ENCODE measurements around the gene PHF5A.

GRCh38 chr22:41478473-41478872 lies 10.0 kb upstream of the PHF5A start:
- TF ChIP-seq, protein P1, sequence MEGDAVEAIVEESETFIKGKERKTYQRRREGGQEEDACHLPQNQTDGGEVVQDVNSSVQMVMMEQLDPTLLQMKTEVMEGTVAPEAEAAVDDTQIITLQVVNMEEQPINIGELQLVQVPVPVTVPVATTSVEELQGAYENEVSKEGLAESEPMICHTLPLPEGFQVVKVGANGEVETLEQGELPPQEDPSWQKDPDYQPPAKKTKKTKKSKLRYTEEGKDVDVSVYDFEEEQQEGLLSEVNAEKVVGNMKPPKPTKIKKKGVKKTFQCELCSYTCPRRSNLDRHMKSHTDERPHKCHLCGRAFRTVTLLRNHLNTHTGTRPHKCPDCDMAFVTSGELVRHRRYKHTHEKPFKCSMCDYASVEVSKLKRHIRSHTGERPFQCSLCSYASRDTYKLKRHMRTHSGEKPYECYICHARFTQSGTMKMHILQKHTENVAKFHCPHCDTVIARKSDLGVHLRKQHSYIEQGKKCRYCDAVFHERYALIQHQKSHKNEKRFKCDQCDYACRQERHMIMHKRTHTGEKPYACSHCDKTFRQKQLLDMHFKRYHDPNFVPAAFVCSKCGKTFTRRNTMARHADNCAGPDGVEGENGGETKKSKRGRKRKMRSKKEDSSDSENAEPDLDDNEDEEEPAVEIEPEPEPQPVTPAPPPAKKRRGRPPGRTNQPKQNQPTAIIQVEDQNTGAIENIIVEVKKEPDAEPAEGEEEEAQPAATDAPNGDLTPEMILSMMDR (conservative IDR thresholded peaks at IDR 0.05 in 1 of 2, IDR thresholded peaks at IDR 0.05 in 1 of 2; ENCODE audit: extremely low read depth in 1 of 2, insufficient read depth in 1 of 2, low read depth in 1 of 2, low read length in 2 of 2), result no peak
- TF ChIP-seq EZH2 (IDR thresholded peaks at IDR 0.05; ENCODE audit: borderline replicate concordance, low read length), result no peak

All from mammary epithelial cell (primary cell).